T-helper 17 cell (primary cell): ENCODE measurements around the gene NUAK1. TPM values are rescaled to one million over a fixed set of nuclear protein-coding genes. Genes with fewer than 3 reads are reported as not detected.

ENCODE experiments used
- ATAC-seq: fragments of 150-1000 bp; cut with Tn5 transposase; 2 replicates; pipeline ENCODE4 v1.10.0; 2021; ENCODE audit warnings: mild to moderate bottlenecking, moderate library complexity
- DNase-seq, 3 donors: peaks; one replicate each; pipeline versions ENCODE4 v3.0.0 to v3.0.0-alpha.2; 2020 to 2021
- H3K9me3 ChIP-seq: one replicate; pipeline ENCODE4 v1.7.0; 2013; ENCODE audit warnings: low read length, mild to moderate bottlenecking; ENCODE audit not compliant: control insufficient read depth, poor library complexity, severe bottlenecking
- H3K27ac Mint-ChIP-seq: one replicate; pipeline ENCODE4 v1.8.0; 2022; ENCODE audit warnings: mild to moderate bottlenecking, moderate library complexity, mixed read lengths
- H3K27me3 Mint-ChIP-seq: one replicate; pipeline ENCODE4 v1.8.0; 2022; ENCODE audit warnings: mixed read lengths
- H3K36me3 Mint-ChIP-seq: one replicate; pipeline ENCODE4 v1.8.0; 2022; ENCODE audit warnings: low read depth, mixed read lengths
- H3K4me1 Mint-ChIP-seq: one replicate; pipeline ENCODE4 v1.8.0; 2022; ENCODE audit warnings: mild to moderate bottlenecking, mixed read lengths
- H3K4me3 Mint-ChIP-seq: one replicate; pipeline ENCODE4 v1.8.0; 2022; ENCODE audit warnings: mild to moderate bottlenecking, moderate library complexity, mixed read lengths
- total RNA-seq, 4 donors: library from RNA in 2 of 4; stranded (reverse) in 2 of 4; gene quantifications; one replicate each; pipeline ENCODE4 v1.2.3 and lab custom pipeline; 2022 to 2026

NUAK1 gene
- total RNA-seq, 2 donors from 2014 or later = 0.05 TPM; not detected in 1

- ATAC-seq (no peak), DNase-seq (no peak)
- H3K4me1 Mint-ChIP-seq = no peaks in the 10 kb centered on the region
- H3K27ac Mint-ChIP-seq = no peak overlapping the region
- no peaks in the 10 kb centered on the region for H3K9me3 ChIP-seq
- H3K4me3 Mint-ChIP-seq = no peak overlapping the region
- H3K27me3 Mint-ChIP-seq = peaks cover 41% of the 10 kb centered on the region
- no peaks in the 10 kb centered on the region for H3K36me3 Mint-ChIP-seq
Observed at GRCh38 chr12:106163712-106164111, 25.0 kb upstream of the NUAK1 start.

DNA sequence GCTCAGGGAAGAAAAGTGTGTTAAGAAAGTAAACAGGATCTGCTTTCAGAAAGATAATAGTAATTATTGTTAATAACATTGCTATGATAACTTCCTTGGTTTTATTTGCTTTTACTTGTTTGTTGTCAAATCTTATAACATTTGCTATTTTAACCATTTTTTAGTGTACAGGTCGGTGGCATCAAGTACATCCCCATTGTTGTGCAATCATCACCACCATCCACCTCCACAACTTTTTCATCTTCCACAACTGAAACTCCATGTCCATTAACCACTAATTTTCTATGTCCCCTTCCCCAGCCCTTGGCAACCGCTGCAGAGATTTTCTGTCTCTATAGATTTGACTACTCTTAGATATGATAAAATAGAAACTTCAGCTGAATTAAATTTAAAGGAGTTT lies 22.7 kb upstream of the NUAK1 start:
- Mint-ChIP-seq H3K36me3 (no peaks in the 10 kb centered on the region), H3K27me3 (peaks cover 53% of the 10 kb centered on the region), H3K4me3 (no peak overlapping the region), H3K27ac (no peak overlapping the region), H3K4me1 (no peaks in the 10 kb centered on the region)
- H3K9me3 ChIP-seq = no peaks in the 10 kb centered on the region
- DNase-seq (no peak), ATAC-seq (no peak)

- peaks cover 52% of the 10 kb centered on the region for H3K27me3 Mint-ChIP-seq
- no peaks in the 10 kb centered on the region for H3K9me3 ChIP-seq
- no peak overlapping the region for H3K4me3 Mint-ChIP-seq
- DNase-seq (no peak), ATAC-seq (no peak)
- H3K4me1 Mint-ChIP-seq = no peaks in the 10 kb centered on the region
- H3K27ac Mint-ChIP-seq = no peak overlapping the region
- H3K36me3 Mint-ChIP-seq = no peaks in the 10 kb centered on the region
Observed at GRCh38 chr12:106160915-106161314, 22.2 kb upstream of the NUAK1 start.

GRCh38 chr12:106157802-106158201 lies 19.0 kb upstream of the NUAK1 start:
- no peak overlapping the region for H3K27ac Mint-ChIP-seq
- ATAC-seq = no peak
- H3K4me3 Mint-ChIP-seq = no peak overlapping the region
- DNase-seq = no peak
- H3K4me1 Mint-ChIP-seq = no peaks in the 10 kb centered on the region
- H3K36me3 Mint-ChIP-seq = no peaks in the 10 kb centered on the region
- peaks cover 50% of the 10 kb centered on the region for H3K27me3 Mint-ChIP-seq
- no peaks in the 10 kb centered on the region for H3K9me3 ChIP-seq

- H3K27me3 Mint-ChIP-seq = peaks cover 50% of the 10 kb centered on the region
- no peak overlapping the region for H3K4me3 Mint-ChIP-seq
- no peaks in the 10 kb centered on the region for H3K36me3 Mint-ChIP-seq
- DNase-seq (no peak), ATAC-seq (no peak)
- no peaks in the 10 kb centered on the region for H3K9me3 ChIP-seq
- no peak overlapping the region for H3K27ac Mint-ChIP-seq
- no peaks in the 10 kb centered on the region for H3K4me1 Mint-ChIP-seq
Observed at GRCh38 chr12:106154751-106155273, 16.1 kb upstream of the NUAK1 start.

GRCh38 chr12:106152334-106152733 lies 13.6 kb upstream of the NUAK1 start:
- H3K9me3 ChIP-seq = no peaks in the 10 kb centered on the region
- no peaks in the 10 kb centered on the region for H3K36me3 Mint-ChIP-seq
- H3K4me1 Mint-ChIP-seq = peaks cover 2% of the 10 kb centered on the region
- ATAC-seq = no peak
- H3K27me3 Mint-ChIP-seq = peaks cover 55% of the 10 kb centered on the region
- H3K27ac Mint-ChIP-seq = no peak overlapping the region
- DNase-seq = no peak
- H3K4me3 Mint-ChIP-seq = no peak overlapping the region

DNA sequence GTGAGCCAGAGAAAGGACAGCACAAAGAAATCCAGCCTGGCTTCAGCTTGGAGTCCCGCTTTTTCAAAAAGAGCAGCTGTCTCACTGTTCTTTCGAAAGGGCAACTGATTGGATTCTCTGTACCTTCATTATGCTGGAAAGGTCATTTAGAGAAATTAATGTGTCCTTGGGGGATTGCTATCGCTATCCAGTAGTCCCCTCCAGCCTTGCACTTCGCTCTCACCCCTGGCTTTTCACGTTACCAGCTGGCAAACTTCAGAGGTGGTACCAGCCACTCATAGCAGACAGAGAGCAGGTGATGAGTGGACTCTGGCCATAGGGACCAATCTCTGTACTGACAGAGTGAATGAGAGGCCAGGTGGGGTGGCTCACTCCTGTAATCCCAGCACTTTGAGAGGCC lies 11.8 kb upstream of the NUAK1 start:
- Mint-ChIP-seq H3K36me3 (no peaks in the 10 kb centered on the region), H3K4me3 (no peak overlapping the region), H3K27ac (no peak overlapping the region), H3K27me3 (peaks cover 54% of the 10 kb centered on the region), H3K4me1 (peaks cover 2% of the 10 kb centered on the region)
- no peaks in the 10 kb centered on the region for H3K9me3 ChIP-seq
- DNase-seq (no peak), ATAC-seq (no peak)

- ATAC-seq = no peak
- Mint-ChIP-seq H3K27me3 (peaks cover 63% of the 10 kb centered on the region), H3K4me3 (no peak overlapping the region), H3K27ac (no peak overlapping the region), H3K4me1 (peaks cover 2% of the 10 kb centered on the region), H3K36me3 (no peaks in the 10 kb centered on the region)
- no peaks in the 10 kb centered on the region for H3K9me3 ChIP-seq
- no peak for DNase-seq
Observed at GRCh38 chr12:106149096-106149784, 10.5 kb upstream of the NUAK1 start.

DNA sequence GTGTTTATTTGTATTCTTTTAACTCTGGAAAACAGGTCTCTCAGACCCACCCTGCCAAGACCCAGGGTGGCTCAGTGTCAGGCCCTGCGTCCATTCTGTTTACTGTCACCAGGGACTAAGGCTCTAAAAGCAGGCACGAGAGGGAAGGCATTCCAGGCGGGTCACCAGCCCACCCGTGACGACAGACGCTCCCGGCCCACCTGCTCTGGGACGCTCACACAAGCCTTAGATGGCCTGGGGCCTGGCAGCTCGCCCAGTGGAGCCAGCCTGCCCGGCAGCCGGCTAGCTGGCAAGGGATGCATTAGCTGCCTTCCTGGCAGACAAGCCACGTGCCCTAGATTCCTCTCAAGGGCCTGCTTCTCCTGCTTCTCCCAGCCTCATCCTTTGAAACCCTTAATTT lies 9.2 kb upstream of the NUAK1 start:
- Mint-ChIP-seq H3K36me3 (no peaks in the 10 kb centered on the region), H3K27ac (no peak overlapping the region), H3K27me3 (peaks cover 62% of the 10 kb centered on the region), H3K4me1 (peaks cover 2% of the 10 kb centered on the region), H3K4me3 (no peak overlapping the region)
- ATAC-seq (no peak), DNase-seq (no peak)
- no peaks in the 10 kb centered on the region for H3K9me3 ChIP-seq

GRCh38 chr12:106146987-106147386 lies 8.2 kb upstream of the NUAK1 start:
- Mint-ChIP-seq H3K27ac (no peak overlapping the region), H3K36me3 (no peaks in the 10 kb centered on the region), H3K4me3 (no peak overlapping the region), H3K27me3 (peaks cover 62% of the 10 kb centered on the region), H3K4me1 (peaks cover 2% of the 10 kb centered on the region)
- H3K9me3 ChIP-seq = no peaks in the 10 kb centered on the region
- ATAC-seq = no peak
- DNase-seq = no peak

GRCh38 chr12:106145539-106146447 lies 7.0 kb upstream of the NUAK1 start:
- DNase-seq (no peak), ATAC-seq (no peak)
- H3K36me3 Mint-ChIP-seq = no peaks in the 10 kb centered on the region
- H3K4me1 Mint-ChIP-seq = peaks cover 2% of the 10 kb centered on the region
- H3K27me3 Mint-ChIP-seq = peaks cover 66% of the 10 kb centered on the region
- H3K4me3 Mint-ChIP-seq = no peak overlapping the region
- H3K27ac Mint-ChIP-seq = no peak overlapping the region
- no peaks in the 10 kb centered on the region for H3K9me3 ChIP-seq

GRCh38 chr12:106144847-106145246 lies 6.1 kb upstream of the NUAK1 start:
- no peak overlapping the region for H3K4me3 Mint-ChIP-seq
- peaks cover 5% of the 10 kb centered on the region for H3K4me1 Mint-ChIP-seq
- peaks cover 4% of the 10 kb centered on the region for H3K36me3 Mint-ChIP-seq
- peaks cover 76% of the 10 kb centered on the region for H3K27me3 Mint-ChIP-seq
- H3K27ac Mint-ChIP-seq = no peak overlapping the region
- ATAC-seq = no peak
- no peak for DNase-seq
- H3K9me3 ChIP-seq = no peaks in the 10 kb centered on the region

DNA sequence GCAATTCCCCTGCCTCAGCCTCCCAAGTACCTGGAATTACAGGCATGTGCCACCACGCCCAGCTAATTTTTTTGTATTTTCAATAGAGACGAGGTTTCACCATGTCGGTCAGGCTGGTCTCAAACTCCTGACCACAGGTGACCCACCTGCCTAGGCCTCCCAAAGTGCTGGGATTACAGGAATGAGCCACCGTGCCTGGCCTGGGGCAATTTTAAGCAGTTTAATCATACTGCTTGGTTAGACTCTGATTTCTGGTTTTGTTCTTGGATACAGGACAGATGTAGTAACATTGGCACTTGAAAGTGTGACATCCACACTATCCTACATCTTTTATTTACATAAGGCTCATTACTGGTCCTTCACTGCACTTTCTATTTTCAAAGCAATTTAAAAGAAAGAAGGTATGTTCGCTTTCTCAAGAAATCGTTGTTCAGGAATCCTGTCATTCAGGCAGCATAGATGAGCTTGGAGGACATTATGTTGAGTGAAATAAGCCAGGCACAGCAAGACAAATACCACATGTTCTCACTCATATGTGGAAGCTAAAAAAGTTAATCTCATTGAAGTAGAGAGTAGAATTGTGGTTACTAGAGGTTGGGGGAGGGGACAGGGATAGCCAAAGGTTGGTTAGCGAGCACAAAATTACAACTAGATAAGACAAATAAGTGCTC lies 4.0 kb upstream of the NUAK1 start:
- H3K27me3 Mint-ChIP-seq = peaks cover 65% of the 10 kb centered on the region
- H3K4me1 Mint-ChIP-seq = peaks cover 5% of the 10 kb centered on the region
- ATAC-seq (no peak), DNase-seq (no peak)
- H3K36me3 Mint-ChIP-seq = peaks cover 4% of the 10 kb centered on the region
- H3K9me3 ChIP-seq = no peaks in the 10 kb centered on the region
- no peak overlapping the region for H3K27ac Mint-ChIP-seq
- no peak overlapping the region for H3K4me3 Mint-ChIP-seq
